ENCODE measurements around the gene CAPZA1.
"Not testable (repeated sequence)": the region's sequence is repeated elsewhere in the genome, so short reads cannot be mapped to it uniquely, and the experiment has no call there.

The CAPZA1 gene

GRCh38 chr1:112619518-112620376, at the start of gene CAPZA1:
CAPZA1 (plus strand) TSS chr1:112619832; CDS start chr1:112619845, 13 bp downstream.
- FAIRE-seq: peak; percentile 78

GRCh38 chr1:112575154-112575804, 44.4 kb upstream of the CAPZA1 start:
- FAIRE-seq: no peak

GRCh38 chr1:112576240-112576639, 43.4 kb upstream of the CAPZA1 start:
- no peak for FAIRE-seq

- FAIRE-seq: no peak
Observed at GRCh38 chr1:112579801-112580510, 39.7 kb upstream of the CAPZA1 start.

- no peak for FAIRE-seq
Observed at GRCh38 chr1:112581586-112582192, 37.9 kb upstream of the CAPZA1 start.

GRCh38 chr1:112583366-112583765, 36.3 kb upstream of the CAPZA1 start:
- no peak for FAIRE-seq

- no peak for FAIRE-seq
Observed at GRCh38 chr1:112589766-112590165, 29.9 kb upstream of the CAPZA1 start.

- FAIRE-seq: no peak
Observed at GRCh38 chr1:112594208-112594876, 25.3 kb upstream of the CAPZA1 start.

GRCh38 chr1:112599477-112599876, 20.2 kb upstream of the CAPZA1 start:
- no peak for FAIRE-seq

GRCh38 chr1:112603012-112603411, 16.6 kb upstream of the CAPZA1 start:
- no peak for FAIRE-seq

GRCh38 chr1:112603541-112603940, 16.1 kb upstream of the CAPZA1 start:
- FAIRE-seq: no peak

GRCh38 chr1:112605633-112606327, 13.9 kb upstream of the CAPZA1 start:
- FAIRE-seq: no peak

- peak; percentile 97 for FAIRE-seq
Observed at GRCh38 chr1:112614460-112615065, 5.1 kb upstream of the CAPZA1 start.

- no peak for FAIRE-seq
Observed at GRCh38 chr1:112618114-112618720, 1.4 kb upstream of the CAPZA1 start.

GRCh38 chr1:112618721-112619517, 713 bp upstream of the CAPZA1 start, which contains the start of gene ST7L:
ST7L (minus strand) TSS chr1:112619141; CDS start chr1:112619113, 28 bp downstream.
- FAIRE-seq: no peak

- no peak for FAIRE-seq
Observed at GRCh38 chr1:112620377-112620695, 704 bp downstream of the CAPZA1 start.

GRCh38 chr1:112624493-112624892, 4.9 kb downstream of the CAPZA1 start:
- FAIRE-seq: not testable (repeated sequence)

GRCh38 chr1:112625696-112626095, 6.1 kb downstream of the CAPZA1 start:
- no peak for FAIRE-seq

GRCh38 chr1:112626193-112626592, 6.6 kb downstream of the CAPZA1 start:
- no peak for FAIRE-seq

- FAIRE-seq: no peak
Observed at GRCh38 chr1:112626887-112627286, 7.3 kb downstream of the CAPZA1 start.
